Psoas muscle (tissue), 8 donors: Measurements from ENCODE around the gene PDCD4. TPM values are rescaled to one million over a fixed set of nuclear protein-coding genes. Genes with fewer than 3 reads are reported as not detected.

Experiments used
- ATAC-seq, 4 donors: fragments of 200-7000 bp; cut with Tn5 transposase; one replicate each; pipeline ENCODE4 v1.9.1; 2020; ENCODE audit warnings: moderate library complexity in 3 of 4, mild to moderate bottlenecking in 2 of 4
- DNase-seq, 2 donors: peaks; one replicate each; pipeline ENCODE4 v3.0.0-alpha.2; 2020
- H3K27ac ChIP-seq: fragments of 200-600 bp; one replicate; pipeline ENCODE4 v1.8.0; 2022
- H3K27me3 ChIP-seq, 3 donors: fragments of 200-600 bp in 1 of 3; one replicate each; pipeline versions ENCODE4 v1.6.1 to v1.8.0; 2013 to 2022; ENCODE audit warnings: low read length in 2 of 3, mild to moderate bottlenecking in 2 of 3, moderate library complexity in 1 of 3; ENCODE audit not compliant: insufficient read depth in 3 of 3
- H3K36me3 ChIP-seq, 2 donors: fragments of 200-600 bp in 1 of 2; one replicate each; pipeline versions ENCODE4 v1.6.1 to v1.8.0; 2013 to 2022; ENCODE audit warnings: low read depth in 1 of 2, mild to moderate bottlenecking in 1 of 2, moderate library complexity in 1 of 2; ENCODE audit not compliant: insufficient read depth in 1 of 2
- H3K4me1 ChIP-seq: fragments of 200-600 bp; one replicate; pipeline ENCODE4 v1.8.0; 2022
- H3K4me3 ChIP-seq: fragments of 200-600 bp; one replicate; pipeline ENCODE4 v1.8.0; 2022; ENCODE audit warnings: mild to moderate bottlenecking
- H3K9me3 ChIP-seq: fragments of 200-600 bp; one replicate; pipeline ENCODE4 v1.8.0; 2022
- WGBS, 3 donors: extraction: QIAGEN DNeasy Blood & Tissue Kit; methylation state at CpG; one replicate each; pipeline versions ENCODE4 v1.1.6 to v1.1.7; 2013; 5-methylcytosine and 5-hydroxymethylcytosine counted together
- intact Hi-C, 2 donors: fragments of 100-400 bp; cut with DNase I; formaldehyde crosslinking; loops; one replicate each; pipeline versions ENCODE4 v1.11.0 to v1.14.2; 2022
- polyA plus RNA-seq, 3 donors: library from polyadenylated mRNA; stranded (reverse); fragments of 200-250 nt; gene quantifications; one replicate each; pipeline ENCODE4 v1.2.3, GENCODE V29; 2013
- total RNA-seq, 4 donors: library from RNA; stranded (reverse); fragmentation: NEBNext Ultra II Directional in 2 of 4; extraction: Animal tissue kit (Norgen Biotek cat#: 25700) in 2 of 4; gene quantifications; one replicate each; pipeline versions ENCODE4 v1.2.1 to v1.2.4, GENCODE V29; 2021 to 2023
- TF ChIP-seq, protein P1 (sequence below): fragments of 200-600 bp; IDR thresholded peaks from one replicate; pipeline ENCODE4 v1.8.0; 2022; ENCODE audit warnings: antibody characterized with exemption
- donor health status: healthy with polysubstance abuse.
- donor health status: DM: no; HTN: no; CAD: no; lungs with moderate emphysema.
- donor health status: Bipolar disorder and iron deficiency.
- donor health status: healthy.
- donor health status: DM: yes; HTN: yes; CAD: no.
- donor health status: DM: no; HTN: no; CAD: no.
- donor health status: DM: no; HTN: no; CAD: no.
- donor health status: DM: yes; HTN: yes; CAD: no.

Gene PDCD4
- total and polyA plus RNA-seq, 7 donors = 7.6 to 19.7 (median 11.3) TPM

DNA sequence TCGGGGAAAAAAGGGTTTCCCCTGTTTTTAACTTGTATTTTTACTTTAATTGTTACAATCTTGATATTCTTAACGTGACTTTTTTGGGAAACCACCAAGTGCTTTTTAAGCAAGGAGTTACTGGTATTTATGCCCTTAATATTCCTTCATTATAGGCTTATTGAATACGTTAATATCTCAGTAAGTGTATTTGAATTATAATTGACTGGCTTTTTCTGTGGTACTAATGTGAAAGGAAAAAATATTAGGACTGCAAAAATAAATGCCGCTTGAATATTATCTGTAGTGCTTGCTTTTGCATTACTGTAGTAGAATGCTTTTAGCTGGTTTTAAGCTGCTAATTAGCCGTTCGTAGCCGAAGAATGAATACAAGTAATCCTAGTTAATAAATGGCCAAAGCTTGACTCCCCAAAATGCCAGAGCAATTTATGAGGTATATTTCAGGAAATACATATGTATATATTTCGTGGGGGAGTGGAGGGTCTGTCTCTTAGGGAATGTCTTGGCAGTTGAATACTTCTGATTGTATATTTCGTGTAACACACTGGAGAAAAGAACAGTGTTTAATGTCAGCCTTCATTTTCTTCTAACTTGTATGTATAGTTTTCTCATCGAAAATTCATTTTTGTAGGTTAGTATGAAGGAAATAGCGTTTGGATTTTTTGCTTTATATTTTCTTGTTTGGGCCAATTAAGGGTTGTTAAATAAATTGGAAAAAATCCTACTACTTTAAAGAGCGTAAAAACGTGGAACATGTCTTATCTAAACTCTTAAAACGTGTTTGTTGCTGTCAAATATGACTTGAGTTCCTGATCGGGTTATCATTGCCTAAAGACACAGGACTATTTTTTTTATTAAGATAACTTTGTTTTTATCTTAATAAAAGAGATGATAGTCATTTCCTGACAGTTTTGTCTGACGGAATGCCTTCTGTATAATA is 1.5 kb downstream of the PDCD4 start:
- peak overlapping the region; percentile 96 for H3K4me3 ChIP-seq
- H3K9me3 ChIP-seq = no peaks in the 10 kb centered on the region
- H3K27ac ChIP-seq = peak overlapping the region; percentile 96
- 7 to 9% (median 7%) methylated on average over 16 of the region's 16 CpGs for WGBS, 3 donors
- ATAC-seq (no peak), DNase-seq (no peak)
- peaks cover 22% of the 10 kb centered on the region for H3K4me1 ChIP-seq
- H3K27me3 ChIP-seq = no peaks in the 10 kb centered on the region
- intact Hi-C loops = loop anchor here (5.0 kb wide), 3 partner anchors 46 to 71 kb away; no protein-coding TSS in a partner anchor
- H3K36me3 ChIP-seq = peaks cover 0 to 20% of the 10 kb centered on the region in 2 donors
- TF ChIP-seq, protein P1, sequence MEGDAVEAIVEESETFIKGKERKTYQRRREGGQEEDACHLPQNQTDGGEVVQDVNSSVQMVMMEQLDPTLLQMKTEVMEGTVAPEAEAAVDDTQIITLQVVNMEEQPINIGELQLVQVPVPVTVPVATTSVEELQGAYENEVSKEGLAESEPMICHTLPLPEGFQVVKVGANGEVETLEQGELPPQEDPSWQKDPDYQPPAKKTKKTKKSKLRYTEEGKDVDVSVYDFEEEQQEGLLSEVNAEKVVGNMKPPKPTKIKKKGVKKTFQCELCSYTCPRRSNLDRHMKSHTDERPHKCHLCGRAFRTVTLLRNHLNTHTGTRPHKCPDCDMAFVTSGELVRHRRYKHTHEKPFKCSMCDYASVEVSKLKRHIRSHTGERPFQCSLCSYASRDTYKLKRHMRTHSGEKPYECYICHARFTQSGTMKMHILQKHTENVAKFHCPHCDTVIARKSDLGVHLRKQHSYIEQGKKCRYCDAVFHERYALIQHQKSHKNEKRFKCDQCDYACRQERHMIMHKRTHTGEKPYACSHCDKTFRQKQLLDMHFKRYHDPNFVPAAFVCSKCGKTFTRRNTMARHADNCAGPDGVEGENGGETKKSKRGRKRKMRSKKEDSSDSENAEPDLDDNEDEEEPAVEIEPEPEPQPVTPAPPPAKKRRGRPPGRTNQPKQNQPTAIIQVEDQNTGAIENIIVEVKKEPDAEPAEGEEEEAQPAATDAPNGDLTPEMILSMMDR = no peak

DNA sequence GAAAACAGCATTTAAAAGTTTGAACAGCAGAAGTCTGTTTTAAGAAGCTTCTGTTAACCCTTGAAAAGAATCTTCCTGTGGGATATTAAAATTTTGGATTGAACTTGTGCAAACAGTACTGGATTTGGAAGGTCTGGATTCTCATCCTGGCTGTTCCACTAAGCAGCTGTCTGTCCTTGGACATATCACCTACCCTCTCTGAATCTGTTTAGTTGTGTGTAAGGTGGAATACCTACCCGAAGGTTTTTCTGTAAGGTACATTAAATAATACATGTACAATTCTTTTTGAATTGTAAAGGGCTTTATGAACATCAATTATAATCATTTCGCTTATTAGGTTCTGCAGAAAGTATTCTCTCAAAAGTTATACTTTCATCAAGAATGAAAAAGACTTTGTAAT is 2.2 kb downstream of the PDCD4 start:
- Histone ChIP-seq H3K27ac (no peak overlapping the region), H3K36me3 (peaks cover 0 to 27% of the 10 kb centered on the region in 2 donors), H3K4me3 (peak overlapping the region; percentile 96), H3K4me1 (peaks cover 22% of the 10 kb centered on the region), H3K9me3 (no peaks in the 10 kb centered on the region), H3K27me3 (no peaks in the 10 kb centered on the region)
- DNase-seq (no peak), ATAC-seq (no peak)
- TF ChIP-seq, protein P1 = no peak
- WGBS, 3 donors = 47 to 57% (median 54%) methylated on average over 2 of the region's 2 CpGs
- intact Hi-C loops = loop anchor here (5.0 kb wide), 3 partner anchors 47 to 72 kb away; no protein-coding TSS in a partner anchor

DNA sequence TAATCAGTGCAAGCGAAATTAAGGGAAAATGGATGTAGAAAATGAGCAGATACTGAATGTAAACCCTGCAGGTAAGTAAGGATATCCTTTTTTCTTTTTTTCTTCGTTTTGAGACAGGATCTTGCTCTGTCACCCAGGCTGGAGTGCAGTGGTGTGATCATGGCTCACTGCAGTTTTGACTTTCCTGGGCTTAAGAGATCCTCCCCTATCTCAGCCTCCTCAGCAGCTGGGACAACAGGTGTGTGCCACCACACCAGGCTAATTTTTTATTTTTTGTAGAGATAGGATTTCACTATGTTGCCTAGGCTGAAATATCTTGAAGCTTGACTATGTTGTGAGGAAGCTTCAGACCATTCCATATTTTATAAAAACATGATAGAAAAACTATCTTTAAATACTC is 4.3 kb downstream of the PDCD4 start:
- Histone ChIP-seq H3K27me3 (no peaks in the 10 kb centered on the region), H3K4me1 (peaks cover 19% of the 10 kb centered on the region), H3K4me3 (no peak overlapping the region), H3K27ac (no peak overlapping the region), H3K9me3 (no peaks in the 10 kb centered on the region), H3K36me3 (peaks cover 0 to 31% of the 10 kb centered on the region in 2 donors)
- intact Hi-C loops = no loop called here
- DNase-seq = no peak
- WGBS, 3 donors = 70 to 73% (median 72%) methylated on average over 2 of the region's 2 CpGs
- ATAC-seq = no peak
- TF ChIP-seq, protein P1 = no peak

DNA sequence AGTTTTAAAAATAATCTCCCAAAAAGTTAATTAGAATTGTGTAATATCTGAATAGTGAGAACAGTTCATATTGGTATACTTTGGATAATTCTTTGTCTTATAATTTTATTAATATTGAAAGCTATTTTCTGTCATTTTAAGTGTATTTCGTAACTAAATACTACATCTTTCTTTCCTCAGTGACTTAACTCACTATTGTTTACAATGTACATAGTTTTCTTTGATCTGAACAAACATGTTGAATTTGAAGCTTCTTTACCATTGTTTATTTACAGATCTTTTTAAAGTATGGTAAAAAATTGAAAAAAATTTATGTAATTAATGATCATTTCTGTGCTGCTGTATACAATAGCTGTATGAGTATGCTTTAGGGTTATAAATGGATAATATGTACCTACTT is 5.1 kb downstream of the PDCD4 start:
- ATAC-seq (no peak), DNase-seq (no peak)
- intact Hi-C loops = no loop called here
- 98 to 100% (median 98%) methylated on average over 1 of the region's 1 CpG for WGBS, 3 donors
- Histone ChIP-seq H3K9me3 (no peaks in the 10 kb centered on the region), H3K27me3 (no peaks in the 10 kb centered on the region), H3K27ac (no peak overlapping the region), H3K4me3 (no peak overlapping the region), H3K36me3 (peaks cover 0 to 39% of the 10 kb centered on the region in 2 donors), H3K4me1 (peaks cover 16% of the 10 kb centered on the region)
- TF ChIP-seq, protein P1 = no peak
